ENCODE data around the gene RASSF8. TPM values are rescaled to one million over a fixed set of nuclear protein-coding genes. Genes with fewer than 3 reads are reported as not detected.

Gene RASSF8
- total and polyA plus RNA-seq, 2 of the 8 experiments (the other 6 are each of a cell fraction or from before 2014, with no cell fraction given), result 6.4 to 46.7 TPM

- TF ChIP-seq CHD7 (IDR thresholded peaks at IDR 0.05; ENCODE audit: insufficient replicate concordance, low read length), result no peak
- no peak for TF ChIP-seq YY1 (IDR thresholded peaks at IDR 0.05; ENCODE audit: low read depth, low read length)
- TF ChIP-seq TBP (IDR thresholded peaks at IDR 0.05; ENCODE audit: low read depth, low read length), result no peak
- no peak for TF ChIP-seq CTCF (IDR thresholded peaks at IDR 0.05; ENCODE audit: control extremely low read depth in 1 of 3, insufficient read depth in 1 of 3, low read depth in 1 of 3, low read length in 3 of 3)
Measured at GRCh38 chr12:26077915-26078702, 119.6 kb downstream of the RASSF8 start (continued).
